Bronchial epithelial cell (primary cell): ENCODE data around the gene LRRC70. TPM values are rescaled to one million over a fixed set of nuclear protein-coding genes. Genes with fewer than 3 reads are reported as not detected.
A peak's percentile ranks its signal among the peaks of the same experiment; 100 is the strongest.

ENCODE experiments used
- DNase-seq: peaks from one replicate; pipeline ENCODE4 v3.0.0-alpha.2; 2010; ENCODE audit warnings: low read depth
- FAIRE-seq: peaks from 2 replicates; lab custom pipeline; 2011; peaks lifted over from hg19 to GRCh38; lab: Jason Lieb, UNC
- H3K27me3 ChIP-seq: 2 replicates; pipeline ENCODE4 v1.5.1; 2011; ENCODE audit warnings: low read length; ENCODE audit not compliant: control insufficient read depth, insufficient read depth
- H3K36me3 ChIP-seq: 2 replicates; pipeline ENCODE4 v1.5.1; 2011; ENCODE audit warnings: low read length; ENCODE audit not compliant: control insufficient read depth, insufficient read depth
- H3K4me3 ChIP-seq: 2 replicates; pipeline ENCODE4 v1.5.1; 2011; ENCODE audit warnings: mild to moderate bottlenecking, low read depth, low read length, control low read depth
- total RNA-seq: library from RNA; depleted of rRNA; stranded (reverse); fragments of >200 nt; gene quantifications from 2 replicates; pipeline ENCODE4 v1.2.1, GENCODE V29; 2014
- TF ChIP-seq, protein P1 (sequence below): IDR thresholded peaks from 2 replicates; pipeline ENCODE4 v1.5.1; 2011; ENCODE audit warnings: mild to moderate bottlenecking, moderate library complexity, low read length, control low read depth, inconsistent platforms; ENCODE audit not compliant: insufficient read depth, severe bottlenecking

LRRC70 gene
- total RNA-seq, 1 donor from 2014 or later: 1.6 TPM

DNA sequence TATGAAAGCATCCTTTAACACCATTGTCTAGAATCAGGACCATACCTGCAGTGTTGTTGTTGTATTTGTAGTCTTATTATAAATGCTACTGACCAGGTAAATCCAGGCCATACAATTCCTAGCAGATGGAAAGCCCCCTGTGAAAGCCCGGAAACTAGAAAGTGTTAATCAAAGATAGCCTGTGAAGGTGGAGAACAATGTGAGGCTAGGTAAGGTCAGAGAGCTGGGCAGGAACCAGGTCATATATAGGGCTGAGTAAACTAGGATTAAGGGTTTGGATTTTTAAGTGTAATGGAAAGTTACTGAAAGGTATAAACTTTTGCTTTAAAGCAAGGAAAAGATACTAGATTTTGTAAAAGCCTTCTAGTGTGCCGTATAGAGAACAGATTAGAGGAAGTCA is 6.7 kb downstream of the LRRC70 start:
- no peak for FAIRE-seq
- DNase-seq: no peak
- Histone ChIP-seq H3K4me3 (no peak overlapping the region), H3K36me3 (no peaks in the 10 kb centered on the region), H3K27me3 (no peaks in the 10 kb centered on the region)
- TF ChIP-seq, protein P1, sequence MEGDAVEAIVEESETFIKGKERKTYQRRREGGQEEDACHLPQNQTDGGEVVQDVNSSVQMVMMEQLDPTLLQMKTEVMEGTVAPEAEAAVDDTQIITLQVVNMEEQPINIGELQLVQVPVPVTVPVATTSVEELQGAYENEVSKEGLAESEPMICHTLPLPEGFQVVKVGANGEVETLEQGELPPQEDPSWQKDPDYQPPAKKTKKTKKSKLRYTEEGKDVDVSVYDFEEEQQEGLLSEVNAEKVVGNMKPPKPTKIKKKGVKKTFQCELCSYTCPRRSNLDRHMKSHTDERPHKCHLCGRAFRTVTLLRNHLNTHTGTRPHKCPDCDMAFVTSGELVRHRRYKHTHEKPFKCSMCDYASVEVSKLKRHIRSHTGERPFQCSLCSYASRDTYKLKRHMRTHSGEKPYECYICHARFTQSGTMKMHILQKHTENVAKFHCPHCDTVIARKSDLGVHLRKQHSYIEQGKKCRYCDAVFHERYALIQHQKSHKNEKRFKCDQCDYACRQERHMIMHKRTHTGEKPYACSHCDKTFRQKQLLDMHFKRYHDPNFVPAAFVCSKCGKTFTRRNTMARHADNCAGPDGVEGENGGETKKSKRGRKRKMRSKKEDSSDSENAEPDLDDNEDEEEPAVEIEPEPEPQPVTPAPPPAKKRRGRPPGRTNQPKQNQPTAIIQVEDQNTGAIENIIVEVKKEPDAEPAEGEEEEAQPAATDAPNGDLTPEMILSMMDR: no peak

DNA sequence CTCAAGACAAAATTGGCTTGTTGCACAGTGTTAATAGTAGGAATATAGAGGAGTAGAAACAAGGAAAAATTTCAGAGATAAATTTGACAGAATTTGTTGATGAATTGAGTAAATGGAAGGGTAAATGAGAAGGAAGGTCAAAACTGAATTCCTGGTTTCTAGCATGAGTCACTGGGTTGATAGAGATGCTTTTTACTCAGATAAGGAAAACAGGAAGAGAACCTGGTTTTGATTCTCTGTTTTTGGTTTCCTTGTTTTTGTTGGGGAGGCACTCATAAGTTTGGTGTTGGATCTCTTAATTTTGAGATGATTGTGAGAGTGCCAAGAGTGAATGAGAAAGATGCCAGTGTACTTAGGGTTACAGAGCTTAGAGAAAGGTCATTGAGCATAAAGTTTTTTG is 7.1 kb downstream of the LRRC70 start:
- TF ChIP-seq, protein P1: no peak
- no peaks in the 10 kb centered on the region for H3K27me3 ChIP-seq
- FAIRE-seq (no peak), DNase-seq (no peak)
- H3K36me3 ChIP-seq: no peaks in the 10 kb centered on the region
- H3K4me3 ChIP-seq: no peak overlapping the region

DNA sequence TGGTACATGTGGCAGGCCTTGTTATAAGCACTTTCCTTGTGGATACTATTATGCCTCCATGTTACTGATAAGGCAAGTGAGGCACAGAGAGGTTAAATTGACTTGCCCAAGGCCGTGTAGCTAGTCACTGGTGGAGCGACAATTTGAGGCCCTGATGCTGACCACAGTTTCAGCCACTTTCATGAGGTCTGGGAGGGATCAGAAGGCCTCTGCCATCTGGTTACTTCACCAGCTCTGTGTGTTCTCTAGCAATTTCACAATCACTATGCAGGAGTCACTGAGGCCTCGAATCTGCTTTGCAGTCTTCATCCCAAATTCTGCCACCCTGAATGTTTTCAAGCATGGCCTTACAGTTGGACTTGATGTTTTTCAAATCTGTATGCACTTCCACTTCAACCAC is 9.1 kb downstream of the LRRC70 start:
- Histone ChIP-seq H3K36me3 (no peaks in the 10 kb centered on the region), H3K4me3 (no peak overlapping the region), H3K27me3 (no peaks in the 10 kb centered on the region)
- TF ChIP-seq, protein P1: no peak
- DNase-seq (no peak), FAIRE-seq (no peak)

DNA sequence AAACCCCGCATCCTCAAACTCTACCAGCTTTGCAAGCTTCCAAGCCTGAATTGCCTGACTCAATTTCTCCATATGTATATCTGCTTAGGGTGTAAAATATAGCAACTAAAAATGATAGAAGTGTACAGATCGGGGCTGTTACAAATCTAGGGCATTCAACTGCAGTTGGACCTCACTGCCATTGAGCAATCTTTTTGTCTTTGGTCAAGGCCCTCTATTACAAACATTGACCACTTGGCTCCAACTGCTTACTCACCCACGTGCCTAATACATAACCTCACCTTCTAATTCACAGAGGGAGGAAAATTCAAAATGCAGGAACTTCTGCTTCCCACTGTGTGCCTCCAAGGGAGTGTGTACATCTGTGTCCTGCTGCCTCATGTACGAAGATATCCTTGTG is 10.0 kb downstream of the LRRC70 start:
- TF ChIP-seq, protein P1: no peak
- H3K27me3 ChIP-seq: no peaks in the 10 kb centered on the region
- DNase-seq (no peak), FAIRE-seq (peak; percentile 66)
- H3K4me3 ChIP-seq: no peak overlapping the region
- H3K36me3 ChIP-seq: no peaks in the 10 kb centered on the region

DNA sequence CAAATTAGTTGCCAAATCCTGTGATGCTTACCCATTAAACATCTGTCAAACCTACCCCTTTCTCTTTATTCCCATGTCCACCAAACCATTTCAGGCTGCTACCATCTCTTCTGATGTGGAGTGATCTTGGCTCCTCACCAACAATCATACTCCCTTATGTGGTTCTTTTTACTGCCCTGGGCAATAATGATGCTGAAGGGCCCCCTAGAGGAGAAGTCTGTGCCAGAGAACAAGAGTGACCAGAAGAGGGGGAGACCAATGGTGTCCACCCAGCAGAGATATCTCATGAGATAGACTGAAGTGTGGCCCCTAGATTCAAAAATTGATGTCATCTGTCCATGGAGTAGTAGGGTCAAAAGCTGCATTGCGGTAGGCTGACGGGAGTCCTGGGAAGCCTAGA is 10.9 kb downstream of the LRRC70 start:
- TF ChIP-seq, protein P1: no peak
- H3K36me3 ChIP-seq: no peaks in the 10 kb centered on the region
- H3K4me3 ChIP-seq: no peak overlapping the region
- no peaks in the 10 kb centered on the region for H3K27me3 ChIP-seq
- DNase-seq (no peak), FAIRE-seq (no peak)

DNA sequence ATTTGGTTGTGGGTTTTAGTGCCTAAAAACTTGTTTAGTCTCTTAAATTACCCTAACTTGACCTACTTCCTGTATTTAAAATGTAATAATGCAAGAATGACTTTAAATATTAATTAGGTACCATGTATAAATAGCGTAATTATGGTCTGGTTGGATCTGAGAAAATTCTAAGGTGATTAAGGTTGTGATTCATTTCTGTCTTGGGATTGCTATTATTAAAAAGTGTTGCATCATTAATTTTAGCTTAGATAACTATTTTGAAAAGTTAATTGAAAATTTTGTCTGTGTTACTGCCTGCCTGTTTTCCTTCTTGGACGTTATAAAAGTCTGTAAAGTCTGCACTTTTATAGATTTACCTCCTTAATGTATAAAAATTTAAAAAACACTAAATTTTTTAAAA is 11.8 kb downstream of the LRRC70 start:
- TF ChIP-seq, protein P1: no peak
- no peaks in the 10 kb centered on the region for H3K27me3 ChIP-seq
- FAIRE-seq: no peak
- no peak for DNase-seq
- no peak overlapping the region for H3K4me3 ChIP-seq
- H3K36me3 ChIP-seq: no peaks in the 10 kb centered on the region
